ENCODE measurements around the gene TCF4.

TCF4 gene

DNA sequence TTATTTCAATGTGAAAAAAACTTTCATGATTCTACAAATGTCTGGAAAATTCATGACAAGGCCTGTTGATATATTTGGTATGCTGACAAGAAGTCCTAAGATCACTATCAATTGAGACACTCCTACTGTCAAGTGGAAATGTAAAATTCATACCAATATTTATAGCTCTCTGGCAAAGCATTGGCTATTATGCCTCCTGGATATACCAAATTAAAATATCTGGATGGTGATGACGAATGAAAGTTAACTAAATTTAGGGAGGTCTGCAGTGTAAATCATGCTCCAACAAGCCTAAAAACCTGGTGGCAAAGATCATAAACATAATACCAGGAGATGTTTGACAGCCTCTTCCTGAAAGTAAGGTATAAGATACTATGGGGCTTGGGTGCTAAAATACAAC, 41.1 kb upstream of the TCF4 start:
- no peaks in the 10 kb centered on the region for H3K36me3 ChIP-seq (ENCODE audit: low read depth)
- peaks cover 9% of the 10 kb centered on the region for H3K4me1 ChIP-seq (ENCODE audit: insufficient read depth, poor library complexity, severe bottlenecking)
- H3K27ac ChIP-seq (ENCODE audit: poor library complexity, severe bottlenecking): no peak overlapping the region
- TF ChIP-seq, protein P1, sequence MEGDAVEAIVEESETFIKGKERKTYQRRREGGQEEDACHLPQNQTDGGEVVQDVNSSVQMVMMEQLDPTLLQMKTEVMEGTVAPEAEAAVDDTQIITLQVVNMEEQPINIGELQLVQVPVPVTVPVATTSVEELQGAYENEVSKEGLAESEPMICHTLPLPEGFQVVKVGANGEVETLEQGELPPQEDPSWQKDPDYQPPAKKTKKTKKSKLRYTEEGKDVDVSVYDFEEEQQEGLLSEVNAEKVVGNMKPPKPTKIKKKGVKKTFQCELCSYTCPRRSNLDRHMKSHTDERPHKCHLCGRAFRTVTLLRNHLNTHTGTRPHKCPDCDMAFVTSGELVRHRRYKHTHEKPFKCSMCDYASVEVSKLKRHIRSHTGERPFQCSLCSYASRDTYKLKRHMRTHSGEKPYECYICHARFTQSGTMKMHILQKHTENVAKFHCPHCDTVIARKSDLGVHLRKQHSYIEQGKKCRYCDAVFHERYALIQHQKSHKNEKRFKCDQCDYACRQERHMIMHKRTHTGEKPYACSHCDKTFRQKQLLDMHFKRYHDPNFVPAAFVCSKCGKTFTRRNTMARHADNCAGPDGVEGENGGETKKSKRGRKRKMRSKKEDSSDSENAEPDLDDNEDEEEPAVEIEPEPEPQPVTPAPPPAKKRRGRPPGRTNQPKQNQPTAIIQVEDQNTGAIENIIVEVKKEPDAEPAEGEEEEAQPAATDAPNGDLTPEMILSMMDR (IDR thresholded peaks at IDR 0.05; ENCODE audit: poor library complexity, severe bottlenecking): no peak
- H3K27me3 ChIP-seq (ENCODE audit: insufficient read depth, poor library complexity, severe bottlenecking): no peaks in the 10 kb centered on the region
- DNase-seq (ENCODE audit: low spot score): no peak
- H3K9me3 ChIP-seq (ENCODE audit: severe bottlenecking): no peaks in the 10 kb centered on the region
- no peak overlapping the region for H3K4me3 ChIP-seq (ENCODE audit: severe bottlenecking)
- no peak for ATAC-seq (ENCODE audit: low read depth)

- no peak for ATAC-seq (ENCODE audit: low read depth)
- H3K27me3 ChIP-seq (ENCODE audit: insufficient read depth, poor library complexity, severe bottlenecking): no peaks in the 10 kb centered on the region
- TF ChIP-seq, protein P1 (IDR thresholded peaks at IDR 0.05; ENCODE audit: poor library complexity, severe bottlenecking): no peak
- no peak overlapping the region for H3K4me3 ChIP-seq (ENCODE audit: severe bottlenecking)
- no peaks in the 10 kb centered on the region for H3K36me3 ChIP-seq (ENCODE audit: low read depth)
- no peak overlapping the region for H3K27ac ChIP-seq (ENCODE audit: poor library complexity, severe bottlenecking)
- H3K9me3 ChIP-seq (ENCODE audit: severe bottlenecking): no peaks in the 10 kb centered on the region
- no peaks in the 10 kb centered on the region for H3K4me1 ChIP-seq (ENCODE audit: insufficient read depth, poor library complexity, severe bottlenecking)
- no peak for DNase-seq (ENCODE audit: low spot score)
These were observed 39.0 kb upstream of the TCF4 start for GRCh38 chr18:55627007-55627406.

DNA sequence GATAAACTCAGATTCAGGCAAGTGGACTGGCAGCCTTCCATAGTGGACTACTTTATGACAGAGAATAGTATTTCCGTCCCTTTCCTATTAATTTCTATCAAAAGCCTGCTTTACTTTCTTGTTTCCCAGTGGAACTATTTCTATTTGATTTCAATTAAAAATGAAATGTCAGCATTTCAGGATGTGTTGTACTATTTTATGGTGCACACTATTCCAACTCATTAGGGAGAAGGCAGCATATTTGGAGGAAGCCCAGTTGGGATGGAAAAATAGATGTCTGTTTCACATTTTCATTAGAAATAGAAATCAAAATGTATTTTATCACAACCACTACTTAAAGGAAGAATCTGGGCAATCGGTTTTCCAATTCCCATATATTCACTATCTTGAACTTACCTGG, 37.9 kb upstream of the TCF4 start:
- H3K4me3 ChIP-seq (ENCODE audit: severe bottlenecking): no peak overlapping the region
- DNase-seq (ENCODE audit: low spot score) (no peak), ATAC-seq (ENCODE audit: low read depth) (no peak)

DNA sequence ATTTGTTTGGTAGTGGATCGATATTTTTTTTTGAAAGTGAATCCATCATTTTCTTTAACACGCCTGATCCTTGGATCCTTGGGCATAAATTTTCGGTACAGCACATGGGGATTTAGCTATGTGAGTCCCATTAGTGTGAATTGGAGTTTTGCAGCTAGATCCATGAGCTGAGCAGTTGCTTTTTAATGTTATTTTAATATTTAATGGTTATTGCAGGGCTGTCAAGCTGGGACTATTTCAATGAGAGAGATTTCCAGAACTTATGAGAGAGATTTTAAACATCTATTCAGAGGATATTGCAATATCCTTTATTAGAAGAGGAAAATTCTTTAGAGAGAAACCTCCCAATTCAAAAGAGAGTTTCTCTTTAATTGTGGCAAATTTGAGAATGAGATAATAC, 35.6 kb upstream of the TCF4 start:
- Histone ChIP-seq H3K36me3 (ENCODE audit: low read depth) (no peaks in the 10 kb centered on the region), H3K27me3 (ENCODE audit: insufficient read depth, poor library complexity, severe bottlenecking) (no peaks in the 10 kb centered on the region), H3K4me3 (ENCODE audit: severe bottlenecking) (no peak overlapping the region), H3K4me1 (ENCODE audit: insufficient read depth, poor library complexity, severe bottlenecking) (no peaks in the 10 kb centered on the region), H3K27ac (ENCODE audit: poor library complexity, severe bottlenecking) (no peak overlapping the region), H3K9me3 (ENCODE audit: severe bottlenecking) (no peaks in the 10 kb centered on the region)
- ATAC-seq (ENCODE audit: low read depth): no peak
- TF ChIP-seq, protein P1 (IDR thresholded peaks at IDR 0.05; ENCODE audit: poor library complexity, severe bottlenecking): no peak
- no peak for DNase-seq (ENCODE audit: low spot score)

More for the DNA sequence above, 37.9 kb upstream of the TCF4 start:
- H3K27me3 ChIP-seq (ENCODE audit: insufficient read depth, poor library complexity, severe bottlenecking): no peaks in the 10 kb centered on the region
- no peaks in the 10 kb centered on the region for H3K9me3 ChIP-seq (ENCODE audit: severe bottlenecking)
- H3K4me1 ChIP-seq (ENCODE audit: insufficient read depth, poor library complexity, severe bottlenecking): no peaks in the 10 kb centered on the region
- no peaks in the 10 kb centered on the region for H3K36me3 ChIP-seq (ENCODE audit: low read depth)
- H3K27ac ChIP-seq (ENCODE audit: poor library complexity, severe bottlenecking): no peak overlapping the region
- TF ChIP-seq, protein P1 (IDR thresholded peaks at IDR 0.05; ENCODE audit: poor library complexity, severe bottlenecking): no peak

DNA sequence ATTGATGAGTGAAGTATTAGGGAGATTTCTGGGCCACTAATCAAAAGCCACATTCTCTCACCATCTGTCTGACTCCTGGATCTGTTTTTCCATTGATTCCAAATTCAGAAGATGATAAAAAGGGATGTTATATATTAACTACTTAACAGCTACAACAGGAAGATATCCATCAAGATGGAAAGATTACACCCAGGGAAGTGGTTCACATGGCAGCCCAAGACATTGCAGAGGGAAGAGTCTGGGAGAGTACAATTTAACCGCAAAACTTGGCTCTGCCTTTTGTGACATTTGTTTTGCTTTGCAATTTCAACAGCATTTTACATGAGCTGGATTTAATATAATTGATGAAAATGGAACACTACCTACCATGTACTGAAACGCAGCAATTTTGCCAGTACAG, 22.5 kb upstream of the TCF4 start:
- DNase-seq (ENCODE audit: low spot score) (no peak), ATAC-seq (ENCODE audit: low read depth) (no peak)
- Histone ChIP-seq H3K27ac (ENCODE audit: poor library complexity, severe bottlenecking) (no peak overlapping the region), H3K4me3 (ENCODE audit: severe bottlenecking) (no peak overlapping the region), H3K36me3 (ENCODE audit: low read depth) (no peaks in the 10 kb centered on the region), H3K9me3 (ENCODE audit: severe bottlenecking) (no peaks in the 10 kb centered on the region), H3K27me3 (ENCODE audit: insufficient read depth, poor library complexity, severe bottlenecking) (no peaks in the 10 kb centered on the region), H3K4me1 (ENCODE audit: insufficient read depth, poor library complexity, severe bottlenecking) (no peaks in the 10 kb centered on the region)
- TF ChIP-seq, protein P1 (IDR thresholded peaks at IDR 0.05; ENCODE audit: poor library complexity, severe bottlenecking): no peak
